IMR-90 (cell line): Measurements from ENCODE around the gene ITIH4. TPM values are rescaled to one million over a fixed set of nuclear protein-coding genes. Genes with fewer than 3 reads are reported as not detected.

Source experiments
- ATAC-seq: fragments of 200-7000 bp; cut with Tn5 transposase; 2 replicates; pipeline ENCODE4 v1.9.1; 2020; ENCODE audit warnings: low read depth, mild to moderate bottlenecking, moderate library complexity
- BruUV-seq: library from RNA; stranded (reverse); fragments of 400-500 nt; replicated peaks from 2 replicates; lab custom pipeline; 2021; lab: Mats Ljungman, UMichigan
- CTCF ChIA-PET: fragments of 300-600 bp; formaldehyde crosslinking; extraction: SDS; loops from one replicate; lab custom pipeline; 2021; ENCODE audit warnings: antibody characterized with exemption; lab: Yijun Ruan, JAX
- POLR2A ChIA-PET: fragments of 300-600 bp; sonication (Branson Sonifier 250); formaldehyde crosslinking; loops from one replicate; lab custom pipeline; 2022; ENCODE audit warnings: antibody characterized with exemption; ENCODE audit not compliant: unreplicated experiment; lab: Charles Lee
- DNase-seq: peaks from one replicate; pipeline ENCODE4 v3.0.0; 2013
- H2AFZ ChIP-seq: replicated peaks from 2 replicates; pipeline ENCODE3; 2013; ENCODE audit warnings: low read length, mild to moderate bottlenecking; ENCODE audit not compliant: poor library complexity
- H2AK5ac ChIP-seq: 2 replicates; pipeline ENCODE4 v1.6.1; 2013; ENCODE audit warnings: low read depth, low read length, inconsistent platforms
- H2AK9ac ChIP-seq: replicated peaks from 2 replicates; pipeline ENCODE3; 2013; ENCODE audit warnings: mild to moderate bottlenecking, low read depth, low read length, moderate library complexity; ENCODE audit not compliant: poor library complexity
- H2BK120ac ChIP-seq: 2 replicates; pipeline ENCODE4 v1.6.1; 2013; ENCODE audit warnings: low read depth, low read length, inconsistent platforms
- H2BK15ac ChIP-seq: 3 replicates; pipeline ENCODE4 v1.6.1; 2013; ENCODE audit warnings: low read depth, low read length, inconsistent platforms
- H2BK20ac ChIP-seq: 2 replicates; pipeline ENCODE4 v1.6.1; 2013; ENCODE audit warnings: low read depth, mild to moderate bottlenecking, inconsistent platforms, low read length, moderate library complexity
- H2BK5ac ChIP-seq: 2 replicates; pipeline ENCODE4 v1.6.1; 2013; ENCODE audit warnings: mild to moderate bottlenecking, low read depth, low read length, inconsistent platforms; ENCODE audit not compliant: poor library complexity, severe bottlenecking
- H3K14ac ChIP-seq: replicated peaks from 2 replicates; pipeline ENCODE4 v1.6.1; 2013; ENCODE audit warnings: low read depth, low read length, inconsistent platforms
- H3K18ac ChIP-seq: 2 replicates; pipeline ENCODE4 v1.6.1; 2013; ENCODE audit warnings: low read depth, low read length, control low read depth
- H3K23ac ChIP-seq: 2 replicates; pipeline ENCODE4 v1.6.1; 2013; ENCODE audit warnings: low read depth, low read length, inconsistent platforms
- H3K27ac ChIP-seq: 2 replicates; pipeline ENCODE4 v1.5.1; 2013; ENCODE audit warnings: mild to moderate bottlenecking, control low read depth, low read length; ENCODE audit not compliant: insufficient read depth
- H3K27me3 ChIP-seq: 2 replicates; pipeline ENCODE4 v1.6.1; 2013; ENCODE audit warnings: low read length; ENCODE audit not compliant: control insufficient read depth, insufficient read depth
- H3K36me3 ChIP-seq: 2 replicates; pipeline ENCODE4 v1.6.1; 2013; ENCODE audit warnings: low read length, mixed read lengths; ENCODE audit not compliant: control insufficient read depth, insufficient read depth
- H3K4ac ChIP-seq: 2 replicates; pipeline ENCODE4 v1.6.1; 2013; ENCODE audit warnings: low read depth, low read length, inconsistent platforms
- H3K4me1 ChIP-seq: 2 replicates; pipeline ENCODE4 v1.6.1; 2013; ENCODE audit warnings: low read length, mixed read lengths; ENCODE audit not compliant: control insufficient read depth, insufficient read depth
- H3K4me2 ChIP-seq: 2 replicates; pipeline ENCODE4 v1.6.1; 2013; ENCODE audit warnings: low read depth, mild to moderate bottlenecking, control low read depth, low read length, moderate library complexity
- H3K4me3 ChIP-seq: 2 replicates; pipeline ENCODE4 v1.5.1; 2013; ENCODE audit warnings: low read depth, mild to moderate bottlenecking, control low read depth, low read length, moderate library complexity; ENCODE audit not compliant: insufficient read depth
- H3K56ac ChIP-seq: 2 replicates; pipeline ENCODE4 v1.6.1; 2013; ENCODE audit warnings: low read length, inconsistent platforms; ENCODE audit not compliant: insufficient read depth; ENCODE audit errors: extremely low read depth
- H3K79me1 ChIP-seq, 2 experiments: 2 replicates each; pipeline ENCODE4 v1.6.1; 2013; ENCODE audit warnings: low read length in 2 of 2, inconsistent platforms in 1 of 2, low read depth in 1 of 2
- H3K9ac ChIP-seq: 2 replicates; pipeline ENCODE4 v1.6.1; 2013; ENCODE audit warnings: low read depth, low read length, control low read depth
- H3K9me1 ChIP-seq: 2 replicates; pipeline ENCODE4 v1.6.1; 2013; ENCODE audit warnings: low read length, inconsistent platforms; ENCODE audit not compliant: insufficient read depth
- H3K9me3 ChIP-seq: 2 replicates; pipeline ENCODE4 v1.6.1; 2013; ENCODE audit warnings: low read length; ENCODE audit not compliant: control insufficient read depth, insufficient read depth
- H4K20me1 ChIP-seq: 2 replicates; pipeline ENCODE4 v1.6.1; 2013; ENCODE audit warnings: low read length, inconsistent platforms; ENCODE audit not compliant: insufficient read depth
- H4K5ac ChIP-seq: 2 replicates; pipeline ENCODE4 v1.6.1; 2013; ENCODE audit warnings: mild to moderate bottlenecking, low read depth, low read length, control low read depth
- H4K8ac ChIP-seq, 2 experiments: 2 replicates each; pipeline ENCODE4 v1.6.1; 2013; ENCODE audit warnings: low read depth in 2 of 2, low read length in 2 of 2, control low read depth in 1 of 2, inconsistent platforms in 1 of 2
- H4K91ac ChIP-seq: 2 replicates; pipeline ENCODE4 v1.6.1; 2013; ENCODE audit warnings: low read depth, low read length, inconsistent platforms; ENCODE audit not compliant: insufficient read depth
- BHLHE40 ChIP-seq: fragments of 150-350 bp; IDR thresholded peaks from 2 replicates; pipeline ENCODE4 v1.6.1; 2016; ENCODE audit warnings: mild to moderate bottlenecking, low read depth, low read length
- CEBPB ChIP-seq: IDR thresholded peaks from 2 replicates; pipeline ENCODE4 v1.6.1; 2012; ENCODE audit warnings: low read depth, low read length, improper control_type of control experiment
- CHD1 ChIP-seq: IDR thresholded peaks from 2 replicates; pipeline ENCODE4 v1.6.1; 2012; ENCODE audit warnings: low read depth, low read length, improper control_type of control experiment
- FOS ChIP-seq: fragments of 150-350 bp; IDR thresholded peaks from 2 replicates; pipeline ENCODE4 v1.6.1; 2016; ENCODE audit warnings: low read depth, low read length
- MAZ ChIP-seq: IDR thresholded peaks from 2 replicates; pipeline ENCODE4 v1.6.1; 2012; ENCODE audit warnings: low read depth, mild to moderate bottlenecking, low read length, improper control_type of control experiment, moderate library complexity, borderline replicate concordance
- MXI1 ChIP-seq: IDR thresholded peaks from 2 replicates; pipeline ENCODE4 v1.6.1; 2012; ENCODE audit warnings: low read depth, mild to moderate bottlenecking, low read length, moderate library complexity, borderline replicate concordance
- NFE2L2 ChIP-seq: fragments of 150-350 bp; IDR thresholded peaks from 2 replicates; pipeline ENCODE4 v1.6.1; 2016; ENCODE audit warnings: low read depth, mild to moderate bottlenecking, low read length
- POLR2A ChIP-seq: IDR thresholded peaks from 2 replicates; pipeline ENCODE4 v1.6.1; 2012; ENCODE audit warnings: mild to moderate bottlenecking, low read depth, low read length
- RAD21 ChIP-seq: IDR thresholded peaks from 2 replicates; pipeline ENCODE4 v1.6.1; 2012; ENCODE audit warnings: low read length, improper control_type of control experiment
- RCOR1 ChIP-seq: IDR thresholded peaks from 2 replicates; pipeline ENCODE4 v1.6.1; 2012; ENCODE audit warnings: mild to moderate bottlenecking, low read length, improper control_type of control experiment; ENCODE audit not compliant: insufficient replicate concordance
- RFX5 ChIP-seq: IDR thresholded peaks from 2 replicates; pipeline ENCODE4 v1.8.0; 2012; ENCODE audit warnings: low read depth, mild to moderate bottlenecking, low read length, moderate library complexity
- SMC3 ChIP-seq: fragments of 150-350 bp; IDR thresholded peaks from 2 replicates; pipeline ENCODE4 v1.6.1; 2016; ENCODE audit warnings: low read depth, mild to moderate bottlenecking, antibody characterized with exemption, low read length, moderate library complexity
- WGBS, 2 experiments: methylation state at CpG; one replicate each; pipeline versions ENCODE4 v1.1.5 to v1.1.7; 2013; ENCODE audit warnings: missing lambda C conversion rate in 2 of 2; ENCODE audit not compliant: insufficient read length in 1 of 2; ENCODE audit errors: extremely low coverage in 2 of 2; 5-methylcytosine and 5-hydroxymethylcytosine counted together
- dilution Hi-C: fragments of 300-500 bp; cut with HindIII; formaldehyde crosslinking; loops from one replicate; pipeline ENCODE4 v1.14.3; 2018; ENCODE audit warnings: low sequenced_read_pairs; ENCODE audit not compliant: unreplicated experiment
- in situ Hi-C: fragments of 300-500 bp; cut with MboI; formaldehyde crosslinking; loops from 3 replicates; pipeline ENCODE4 v1.14.3; 2019; ENCODE audit warnings: low sequenced_read_pairs, inconsistent platforms, mixed read lengths
- intact Hi-C: fragments of 100-400 bp; cut with micrococcal nuclease; formaldehyde crosslinking; loops from 2 replicates; pipeline ENCODE4 v1.10.0; 2022
- polyA plus RNA-seq, 3 experiments: library from polyadenylated mRNA; depleted of rRNA; stranded (reverse); fragments of >200 nt; gene quantifications; 2 replicates each; pipeline ENCODE4 v1.2.3, GENCODE V29; 2012; ENCODE audit warnings: low replicate concordance in 1 of 3
- total RNA-seq: library from RNA; depleted of rRNA; stranded (reverse); fragments of >200 nt; gene quantifications from 2 replicates; pipeline ENCODE4 v1.2.3, GENCODE V29; 2012
- TF ChIP-seq, protein P1 (sequence below): conservative IDR thresholded peaks from 2 replicates; pipeline ENCODE4 v1.5.1; 2012; ENCODE audit warnings: mild to moderate bottlenecking, low read depth, low read length, improper control_type of control experiment

ITIH4 gene
- total and polyA plus RNA-seq, 2 of the 4 experiments (the other 2 are of a cell fraction): 0.26 to 0.36 TPM

DNA sequence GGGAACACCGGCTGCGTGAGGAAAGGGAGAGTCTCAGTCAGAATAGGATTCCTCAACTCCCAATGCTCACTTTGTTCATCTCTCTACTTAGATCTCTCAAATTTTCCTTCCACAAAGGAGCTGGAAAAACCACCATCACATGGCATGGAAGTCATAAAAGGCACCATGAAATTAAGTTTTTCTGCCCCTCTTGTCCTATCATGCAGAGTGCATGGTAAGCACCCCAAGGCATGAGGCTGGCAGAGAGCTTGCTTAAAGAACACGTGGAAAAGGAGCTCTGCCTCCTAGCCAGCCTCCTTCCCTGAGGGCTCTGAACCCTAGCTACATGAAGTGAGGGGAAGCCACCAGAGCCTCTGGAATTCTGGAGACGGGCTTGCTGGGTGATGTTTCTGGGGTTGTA lies 49.1 kb upstream of the ITIH4 start:
- CTCF ChIA-PET: no interaction called here
- no peak overlapping the region for H3K4me2 ChIP-seq
- no peak overlapping the region for H4K8ac ChIP-seq
- intact Hi-C loops (no loop called here), dilution Hi-C loops (no loop called here), in situ Hi-C loops (no loop called here)
- H3K9me1 ChIP-seq: peaks cover 6% of the 10 kb centered on the region; the same call in 1 of the 2 replicates
- TF ChIP-seq CEBPB (no peak), NFE2L2 (no peak), SMC3 (no peak), FOS (no peak), RCOR1 (no peak), BHLHE40 (no peak), POLR2A (no peak), CHD1 (no peak), RFX5 (no peak), MXI1 (no peak), MAZ (no peak), RAD21 (no peak)
- TF ChIP-seq, protein P1, sequence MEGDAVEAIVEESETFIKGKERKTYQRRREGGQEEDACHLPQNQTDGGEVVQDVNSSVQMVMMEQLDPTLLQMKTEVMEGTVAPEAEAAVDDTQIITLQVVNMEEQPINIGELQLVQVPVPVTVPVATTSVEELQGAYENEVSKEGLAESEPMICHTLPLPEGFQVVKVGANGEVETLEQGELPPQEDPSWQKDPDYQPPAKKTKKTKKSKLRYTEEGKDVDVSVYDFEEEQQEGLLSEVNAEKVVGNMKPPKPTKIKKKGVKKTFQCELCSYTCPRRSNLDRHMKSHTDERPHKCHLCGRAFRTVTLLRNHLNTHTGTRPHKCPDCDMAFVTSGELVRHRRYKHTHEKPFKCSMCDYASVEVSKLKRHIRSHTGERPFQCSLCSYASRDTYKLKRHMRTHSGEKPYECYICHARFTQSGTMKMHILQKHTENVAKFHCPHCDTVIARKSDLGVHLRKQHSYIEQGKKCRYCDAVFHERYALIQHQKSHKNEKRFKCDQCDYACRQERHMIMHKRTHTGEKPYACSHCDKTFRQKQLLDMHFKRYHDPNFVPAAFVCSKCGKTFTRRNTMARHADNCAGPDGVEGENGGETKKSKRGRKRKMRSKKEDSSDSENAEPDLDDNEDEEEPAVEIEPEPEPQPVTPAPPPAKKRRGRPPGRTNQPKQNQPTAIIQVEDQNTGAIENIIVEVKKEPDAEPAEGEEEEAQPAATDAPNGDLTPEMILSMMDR: no peak
- DNase-seq (no peak), ATAC-seq (no peak)
- no peak overlapping the region for H4K91ac ChIP-seq
- no peak overlapping the region for H2BK15ac ChIP-seq
- H3K27me3 ChIP-seq: no peaks in the 10 kb centered on the region
- no peak overlapping the region for H3K23ac ChIP-seq
- no TSS peak for BruUV-seq
- peaks cover 7% of the 10 kb centered on the region for H3K4me1 ChIP-seq
- whole genome bisulfite sequencing, 2 experiments: no CpG with 5 or more reads among the region's 4 CpGs
- H3K79me1 ChIP-seq: peaks cover 13 to 56% of the 10 kb centered on the region in 2 experiments; a peak in 3 of 4 replicates
- H3K18ac ChIP-seq: no peak overlapping the region
- no peak overlapping the region for H3K4ac ChIP-seq
- H3K14ac ChIP-seq: no peak overlapping the region
- H2AK9ac ChIP-seq: no peak overlapping the region
- no peak overlapping the region for H3K4me3 ChIP-seq
- POLR2A ChIA-PET: no interaction called here
- no peak overlapping the region for H2BK120ac ChIP-seq
- no peak overlapping the region for H3K27ac ChIP-seq
- no peak overlapping the region for H2BK5ac ChIP-seq
- H4K5ac ChIP-seq: no peak overlapping the region
- peaks cover 3% of the 10 kb centered on the region; the same call in 1 of the 2 replicates for H3K36me3 ChIP-seq
- H2AK5ac ChIP-seq: no peak overlapping the region
- H2BK20ac ChIP-seq: no peak overlapping the region
- no peaks in the 10 kb centered on the region for H3K9me3 ChIP-seq
- no peak overlapping the region for H3K56ac ChIP-seq
- H2AFZ ChIP-seq: no peak overlapping the region
- no peaks in the 10 kb centered on the region for H4K20me1 ChIP-seq
- no peak overlapping the region for H3K9ac ChIP-seq
